Dermis microvascular lymphatic vessel endothelial cell (primary cell): Measurements from ENCODE around the gene ALDH3A1. TPM values are rescaled to one million over a fixed set of nuclear protein-coding genes. Genes with fewer than 3 reads are reported as not detected.

Experiments used
- DNase-seq, 2 donors: peaks; one replicate each; pipeline versions ENCODE4 v3.0.0 to v3.0.0-alpha.2; 2010; ENCODE audit warnings: low read depth in 2 of 2
- total RNA-seq: library from RNA; depleted of rRNA; stranded (reverse); fragments of >200 nt; gene quantifications from 2 replicates; pipeline ENCODE4 v1.2.1, GENCODE V29; 2014

Gene ALDH3A1
- total RNA-seq, 1 donor from 2014 or later: under 0.01 TPM

DNA sequence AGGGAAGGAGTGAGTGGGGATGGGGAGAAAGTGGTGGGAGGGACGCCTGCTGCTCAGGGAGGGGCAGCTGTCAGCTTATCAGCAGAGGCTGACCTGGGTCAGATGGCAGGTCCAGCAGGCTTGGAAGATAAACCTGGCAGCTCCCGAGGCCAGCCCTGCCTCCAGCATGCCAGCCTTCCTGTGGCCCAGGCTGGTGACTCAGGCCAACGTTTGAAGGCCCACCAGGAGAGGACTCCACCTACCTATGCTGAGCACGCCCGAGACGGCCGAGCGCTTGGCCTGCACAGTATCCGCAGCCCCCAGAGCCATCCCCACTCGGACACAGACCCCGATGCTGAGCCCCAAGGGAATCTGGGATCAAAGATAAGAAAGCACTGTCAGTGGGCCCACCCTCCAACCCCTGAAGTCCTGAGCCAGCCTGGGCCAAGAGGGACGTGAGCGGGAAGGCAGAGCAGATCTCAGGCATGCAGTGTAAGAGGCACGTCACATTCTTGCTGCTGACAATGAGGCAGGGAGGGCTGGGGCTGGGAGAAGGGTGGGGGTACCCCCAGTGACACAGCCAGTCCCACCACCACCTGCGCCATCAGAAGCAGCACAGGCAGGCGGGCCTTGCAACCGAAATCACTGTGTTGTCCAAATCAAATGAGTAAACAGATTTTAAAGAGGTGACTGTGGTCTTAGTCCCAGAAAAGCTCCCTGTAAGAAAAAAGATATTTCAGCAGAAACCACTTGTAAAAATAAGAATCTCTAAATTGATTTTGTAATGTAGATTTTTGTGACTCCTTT, 44.1 kb downstream of the ALDH3A1 start:
- no peak for DNase-seq

GRCh38 chr17:19703106-19703827, 44.8 kb downstream of the ALDH3A1 start:
- no peak for DNase-seq

DNA sequence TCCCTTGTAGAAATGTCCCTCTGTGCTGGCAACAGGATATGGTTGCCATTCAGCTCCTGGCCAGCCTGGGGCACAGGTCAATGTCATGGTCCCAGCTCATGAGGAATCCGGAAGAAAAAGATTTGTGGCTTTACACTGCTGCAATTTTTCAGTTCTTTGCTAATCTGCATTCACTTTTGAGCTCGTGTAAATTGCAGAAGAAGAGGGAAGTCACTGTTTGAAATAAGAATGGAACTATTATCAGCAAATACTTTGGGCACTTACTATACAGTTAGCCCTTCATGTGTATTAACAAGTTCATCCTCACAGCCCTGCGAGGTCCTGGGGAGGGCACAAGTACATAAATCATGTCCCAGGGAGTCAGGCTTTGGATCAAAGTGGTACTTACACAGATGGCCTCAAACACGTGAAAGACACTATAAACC, 45.9 kb downstream of the ALDH3A1 start:
- no peak for DNase-seq

Other genes with a start within 250 kb of the ALDH3A1 start
- 0.63 and 1.7 TPM in 2 replicates for gene SLC47A1, start 214.4 kb downstream of the ALDH3A1 start, total RNA-seq
- 23.6 and 43.9 TPM in 2 replicates for gene ALDH3A2, start 99.5 kb downstream of the ALDH3A1 start, total RNA-seq
- not detected in 2 replicates for gene SLC47A2, start 31.7 kb downstream of the ALDH3A1 start, total RNA-seq
- 15.7 and 23.9 TPM in 2 replicates for gene ULK2, start 119.6 kb upstream of the ALDH3A1 start, total RNA-seq
- 11.4 and 23.4 TPM in 2 replicates for gene AKAP10, start 229.5 kb upstream of the ALDH3A1 start, total RNA-seq